ENCODE measurements around the gene PRCC. TPM values are rescaled to one million over a fixed set of nuclear protein-coding genes. Genes with fewer than 3 reads are reported as not detected.

Gene PRCC
- total RNA-seq, 1 donor from 2014 or later = 75.5 TPM

- Histone ChIP-seq H3K27ac (ENCODE audit: low read depth, low read length) (no peak overlapping the region), H3K4me2 (ENCODE audit: low read length) (no peak overlapping the region), H3K4me1 (ENCODE audit: insufficient read depth, low read length) (peaks cover 13% of the 10 kb centered on the region), H3K79me2 (ENCODE audit: insufficient read depth, low read length) (no peaks in the 10 kb centered on the region), H3K9me3 (ENCODE audit: insufficient read depth, low read depth, low read length) (no peaks in the 10 kb centered on the region), H3K36me3 (ENCODE audit: insufficient read depth, low read length) (peaks cover 20% of the 10 kb centered on the region), H3K4me3 (ENCODE audit: insufficient read depth, low read depth, low read length) (no peak overlapping the region), H4K20me1 (ENCODE audit: insufficient read depth, low read length) (peaks cover 39% of the 10 kb centered on the region), H2AFZ (ENCODE audit: low read depth, low read length) (no peak overlapping the region), H3K27me3 (ENCODE audit: insufficient read depth, low read length) (no peaks in the 10 kb centered on the region), H3K9ac (ENCODE audit: low read length) (no peak overlapping the region)
- FAIRE-seq (no peak), DNase-seq (ENCODE audit: low read depth) (no peak)
- peaks cover 19% of the 10 kb centered on the region for H3K36me3 Mint-ChIP-seq (ENCODE audit: low read depth, unreplicated experiment)
- H3K27ac Mint-ChIP-seq (ENCODE audit: unreplicated experiment) = no peak overlapping the region
- no peak overlapping the region for H3K4me3 Mint-ChIP-seq (ENCODE audit: unreplicated experiment)
- peaks cover 21% of the 10 kb centered on the region for H3K4me1 Mint-ChIP-seq (ENCODE audit: low read depth, unreplicated experiment)
- H3K27me3 Mint-ChIP-seq (ENCODE audit: low read depth, unreplicated experiment) = peaks cover 10% of the 10 kb centered on the region
- TF ChIP-seq CTCF (IDR thresholded peaks at IDR 0.05; ENCODE audit: insufficient read depth, low read depth, low read length) = no peak
- H3K9me3 Mint-ChIP-seq (ENCODE audit: unreplicated experiment) = peaks cover 5% of the 10 kb centered on the region
These were observed 35.9 kb downstream of the PRCC start for GRCh38 chr1:156803086-156803851.

DNA sequence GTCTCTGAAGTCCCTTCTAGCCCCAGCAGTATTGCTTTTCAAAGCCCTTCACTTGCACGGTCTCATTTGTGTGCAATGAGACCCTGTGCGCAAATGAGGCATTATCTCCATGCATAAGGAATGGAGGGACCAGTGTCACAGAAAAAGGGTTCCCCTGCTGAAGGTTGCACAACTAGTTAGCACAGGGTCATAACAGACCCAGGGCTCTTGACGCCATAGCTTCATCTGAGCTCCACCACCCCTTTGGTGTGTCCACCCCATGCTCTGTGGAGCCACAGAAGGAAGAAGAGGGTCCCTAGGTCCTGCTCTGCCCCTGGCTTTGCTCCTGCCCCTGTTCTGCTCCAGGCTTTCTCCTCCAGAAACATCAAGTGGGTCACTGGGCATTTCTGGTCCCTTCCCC, 36.7 kb downstream of the PRCC start:
- Histone ChIP-seq H3K4me1 (ENCODE audit: insufficient read depth, low read length) (peaks cover 12% of the 10 kb centered on the region), H3K79me2 (ENCODE audit: insufficient read depth, low read length) (no peaks in the 10 kb centered on the region), H4K20me1 (ENCODE audit: insufficient read depth, low read length) (peaks cover 38% of the 10 kb centered on the region), H2AFZ (ENCODE audit: low read depth, low read length) (no peak overlapping the region), H3K27me3 (ENCODE audit: insufficient read depth, low read length) (no peaks in the 10 kb centered on the region), H3K27ac (ENCODE audit: low read depth, low read length) (no peak overlapping the region), H3K9ac (ENCODE audit: low read length) (peak overlapping the region; percentile 28), H3K4me2 (ENCODE audit: low read length) (peak overlapping the region; percentile 34), H3K36me3 (ENCODE audit: insufficient read depth, low read length) (peaks cover 16% of the 10 kb centered on the region), H3K4me3 (ENCODE audit: insufficient read depth, low read depth, low read length) (no peak overlapping the region), H3K9me3 (ENCODE audit: insufficient read depth, low read depth, low read length) (no peaks in the 10 kb centered on the region)
- no peak overlapping the region for H3K27ac Mint-ChIP-seq (ENCODE audit: unreplicated experiment)
- no peak for FAIRE-seq
- no peak overlapping the region for H3K4me3 Mint-ChIP-seq (ENCODE audit: unreplicated experiment)
- no peak for DNase-seq (ENCODE audit: low read depth)
- H3K9me3 Mint-ChIP-seq (ENCODE audit: unreplicated experiment) = peaks cover 5% of the 10 kb centered on the region
- peaks cover 17% of the 10 kb centered on the region for H3K4me1 Mint-ChIP-seq (ENCODE audit: low read depth, unreplicated experiment)
- TF ChIP-seq EZH2 (IDR thresholded peaks at IDR 0.05; ENCODE audit: insufficient read depth, low read length) (no peak), CTCF (IDR thresholded peaks at IDR 0.05; ENCODE audit: insufficient read depth, low read depth, low read length) (no peak)
- H3K27me3 Mint-ChIP-seq (ENCODE audit: low read depth, unreplicated experiment) = peaks cover 15% of the 10 kb centered on the region
- H3K36me3 Mint-ChIP-seq (ENCODE audit: low read depth, unreplicated experiment) = peaks cover 19% of the 10 kb centered on the region

- Histone ChIP-seq H3K79me2 (ENCODE audit: insufficient read depth, low read length) (no peaks in the 10 kb centered on the region), H3K4me3 (ENCODE audit: insufficient read depth, low read depth, low read length) (no peak overlapping the region), H2AFZ (ENCODE audit: low read depth, low read length) (no peak overlapping the region), H3K9ac (ENCODE audit: low read length) (peak overlapping the region; percentile 28), H4K20me1 (ENCODE audit: insufficient read depth, low read length) (peaks cover 34% of the 10 kb centered on the region), H3K4me2 (ENCODE audit: low read length) (peak overlapping the region; percentile 34), H3K4me1 (ENCODE audit: insufficient read depth, low read length) (peaks cover 12% of the 10 kb centered on the region), H3K36me3 (ENCODE audit: insufficient read depth, low read length) (peaks cover 11% of the 10 kb centered on the region), H3K9me3 (ENCODE audit: insufficient read depth, low read depth, low read length) (no peaks in the 10 kb centered on the region), H3K27ac (ENCODE audit: low read depth, low read length) (no peak overlapping the region), H3K27me3 (ENCODE audit: insufficient read depth, low read length) (no peaks in the 10 kb centered on the region)
- TF ChIP-seq CTCF (IDR thresholded peaks at IDR 0.05; ENCODE audit: insufficient read depth, low read depth, low read length) (no peak), EZH2 (IDR thresholded peaks at IDR 0.05; ENCODE audit: insufficient read depth, low read length) (no peak)
- DNase-seq (ENCODE audit: low read depth) (peak; percentile 76), FAIRE-seq (no peak)
- Mint-ChIP-seq H3K4me1 (ENCODE audit: low read depth, unreplicated experiment) (peaks cover 15% of the 10 kb centered on the region), H3K9me3 (ENCODE audit: unreplicated experiment) (peaks cover 5% of the 10 kb centered on the region), H3K4me3 (ENCODE audit: unreplicated experiment) (no peak overlapping the region), H3K27me3 (ENCODE audit: low read depth, unreplicated experiment) (peaks cover 15% of the 10 kb centered on the region), H3K36me3 (ENCODE audit: low read depth, unreplicated experiment) (peaks cover 19% of the 10 kb centered on the region), H3K27ac (ENCODE audit: unreplicated experiment) (no peak overlapping the region)
These were observed 37.4 kb downstream of the PRCC start for GRCh38 chr1:156804572-156805243.
